ENCODE results near the gene APMAP.

APMAP gene

GRCh38 chr20:25025091-25025861 is 32.7 kb upstream of the APMAP start:
- in situ Hi-C loops (cut with HindIII; ENCODE audit: low sequenced_read_pairs) = no loop called here

- in situ Hi-C loops (cut with HindIII; ENCODE audit: low sequenced_read_pairs) = no loop called here
These were observed 31.6 kb upstream of the APMAP start for GRCh38 chr20:25024171-25024570.

- in situ Hi-C loops (cut with HindIII; ENCODE audit: low sequenced_read_pairs) = no loop called here
These were observed 30.8 kb upstream of the APMAP start for GRCh38 chr20:25023356-25023755.

GRCh38 chr20:25022680-25023079 is 30.1 kb upstream of the APMAP start:
- in situ Hi-C loops (cut with HindIII; ENCODE audit: low sequenced_read_pairs) = no loop called here

- in situ Hi-C loops (cut with HindIII; ENCODE audit: low sequenced_read_pairs) = no loop called here
These were observed 28.8 kb upstream of the APMAP start for GRCh38 chr20:25021336-25021735.

- in situ Hi-C loops (cut with HindIII; ENCODE audit: low sequenced_read_pairs) = no loop called here
These were observed 28.4 kb upstream of the APMAP start for GRCh38 chr20:25020901-25021301.

- in situ Hi-C loops (cut with HindIII; ENCODE audit: low sequenced_read_pairs) = no loop called here
These were observed 27.8 kb upstream of the APMAP start for GRCh38 chr20:25020345-25020744.

GRCh38 chr20:25019381-25020155 is 27.0 kb upstream of the APMAP start:
- in situ Hi-C loops (cut with HindIII; ENCODE audit: low sequenced_read_pairs) = no loop called here

- in situ Hi-C loops (cut with HindIII; ENCODE audit: low sequenced_read_pairs) = no loop called here
These were observed 26.3 kb upstream of the APMAP start for GRCh38 chr20:25018841-25019240.

GRCh38 chr20:25018425-25018824 is 25.9 kb upstream of the APMAP start:
- in situ Hi-C loops (cut with HindIII; ENCODE audit: low sequenced_read_pairs) = no loop called here

GRCh38 chr20:25017257-25017803 is 24.8 kb upstream of the APMAP start:
- in situ Hi-C loops (cut with HindIII; ENCODE audit: low sequenced_read_pairs) = no loop called here

GRCh38 chr20:25016471-25016870 is 23.9 kb upstream of the APMAP start:
- in situ Hi-C loops (cut with HindIII; ENCODE audit: low sequenced_read_pairs) = no loop called here

- in situ Hi-C loops (cut with HindIII; ENCODE audit: low sequenced_read_pairs) = no loop called here
These were observed 23.4 kb upstream of the APMAP start for GRCh38 chr20:25015986-25016385.

GRCh38 chr20:25014816-25015215 is 22.3 kb upstream of the APMAP start:
- in situ Hi-C loops (cut with HindIII; ENCODE audit: low sequenced_read_pairs) = no loop called here

- in situ Hi-C loops (cut with HindIII; ENCODE audit: low sequenced_read_pairs) = no loop called here
These were observed 21.2 kb upstream of the APMAP start for GRCh38 chr20:25013478-25014380.

- in situ Hi-C loops (cut with HindIII; ENCODE audit: low sequenced_read_pairs) = no loop called here
These were observed 20.2 kb upstream of the APMAP start for GRCh38 chr20:25012616-25013189.

- in situ Hi-C loops (cut with HindIII; ENCODE audit: low sequenced_read_pairs) = no loop called here
These were observed 19.3 kb upstream of the APMAP start for GRCh38 chr20:25011831-25012241.

- in situ Hi-C loops (cut with HindIII; ENCODE audit: low sequenced_read_pairs) = no loop called here
These were observed 18.7 kb upstream of the APMAP start for GRCh38 chr20:25011261-25011660.

GRCh38 chr20:25009218-25010145 is 16.9 kb upstream of the APMAP start:
- in situ Hi-C loops (cut with HindIII; ENCODE audit: low sequenced_read_pairs) = no loop called here
